GM23338 (cell line): ENCODE results near the gene RAPGEF5. TPM values are rescaled to one million over a fixed set of nuclear protein-coding genes. Genes with fewer than 3 reads are reported as not detected.

Source experiments
- ATAC-seq: fragments of 200-7000 bp; cut with Tn5 transposase; 3 replicates; pipeline ENCODE4 v1.9.1; 2020
- DNase-seq: peaks from one replicate; pipeline ENCODE4 v3.0.0-alpha.2; 2015; ENCODE audit warnings: low spot score
- H2AFZ ChIP-seq: fragments of 200-600 bp; sonication (generic); 2 replicates; pipeline ENCODE4 v1.8.0; 2016; ENCODE audit warnings: antibody characterized with exemption, mild to moderate bottlenecking, moderate library complexity
- H3F3A ChIP-seq: fragments of 200-600 bp; sonication (generic); replicated peaks from 2 replicates; pipeline ENCODE4 v1.8.0; 2017; ENCODE audit warnings: antibody characterized with exemption, mixed run types, low read depth
- H3K27ac ChIP-seq: fragments of 200-600 bp; sonication (generic); 2 replicates; pipeline ENCODE4 v1.6.1; 2016; ENCODE audit warnings: low read depth
- H3K27me3 ChIP-seq: fragments of 200-600 bp; sonication (generic); 2 replicates; pipeline ENCODE4 v1.8.0; 2016; ENCODE audit warnings: mild to moderate bottlenecking, mixed run types, moderate library complexity; ENCODE audit not compliant: insufficient read depth
- H3K36me3 ChIP-seq: fragments of 200-600 bp; sonication (generic); 2 replicates; pipeline ENCODE4 v1.8.0; 2016; ENCODE audit warnings: mild to moderate bottlenecking; ENCODE audit not compliant: insufficient read depth
- H3K4me1 ChIP-seq: fragments of 200-600 bp; sonication (generic); 2 replicates; pipeline ENCODE4 v1.8.0; 2016; ENCODE audit warnings: mild to moderate bottlenecking, moderate library complexity; ENCODE audit not compliant: insufficient read depth
- H3K4me2 ChIP-seq: fragments of 200-600 bp; sonication (generic); 2 replicates; pipeline ENCODE4 v1.7.1; 2017; ENCODE audit warnings: mixed run types
- H3K4me3 ChIP-seq: fragments of 200-600 bp; sonication (generic); 2 replicates; pipeline ENCODE4 v1.6.1; 2016; ENCODE audit warnings: mixed run types
- H3K79me2 ChIP-seq: fragments of 200-600 bp; sonication (generic); replicated peaks from 2 replicates; pipeline ENCODE4 v1.8.0; 2017; ENCODE audit warnings: mild to moderate bottlenecking; ENCODE audit not compliant: insufficient read depth
- H3K9me2 ChIP-seq: fragments of 200-600 bp; sonication (generic); 2 replicates; pipeline ENCODE4 v1.8.0; 2017; ENCODE audit not compliant: insufficient read depth
- H4K20me1 ChIP-seq: fragments of 200-600 bp; sonication (generic); replicated peaks from 2 replicates; pipeline ENCODE4 v1.8.0; 2017; ENCODE audit warnings: mild to moderate bottlenecking; ENCODE audit not compliant: insufficient read depth
- H3K27ac Mint-ChIP-seq: 2 replicates; pipeline ENCODE4 v1.8.0; 2020; ENCODE audit warnings: inconsistent platforms, mild to moderate bottlenecking, moderate library complexity, mixed read lengths
- H3K27me3 Mint-ChIP-seq: 3 replicates; pipeline ENCODE4 v1.8.0; 2022; ENCODE audit warnings: low read depth, mild to moderate bottlenecking, moderate library complexity, mixed read lengths, inconsistent platforms; ENCODE audit not compliant: insufficient read depth, poor library complexity
- H3K36me3 Mint-ChIP-seq: 3 replicates; pipeline ENCODE4 v1.8.0; 2021; ENCODE audit warnings: low read depth, mild to moderate bottlenecking, inconsistent platforms, moderate library complexity, mixed read lengths
- H3K4me1 Mint-ChIP-seq: 3 replicates; pipeline ENCODE4 v1.8.0; 2020; ENCODE audit warnings: mild to moderate bottlenecking, inconsistent platforms, mixed read lengths
- H3K4me3 Mint-ChIP-seq: 3 replicates; pipeline ENCODE4 v1.8.0; 2021; ENCODE audit warnings: moderate library complexity, mild to moderate bottlenecking, inconsistent platforms, mixed read lengths
- H3K9me3 Mint-ChIP-seq: 3 replicates; pipeline ENCODE4 v1.8.0; 2020; ENCODE audit warnings: moderate library complexity, mild to moderate bottlenecking, inconsistent platforms, mixed read lengths
- CREB1 ChIP-seq: fragments of 250-450 bp; sonication (Bioruptor Pico); IDR thresholded peaks from 2 replicates; pipeline ENCODE4 v1.5.0; 2020; ENCODE audit warnings: low read depth, mild to moderate bottlenecking, moderate library complexity
- EZH2phosphoT487 ChIP-seq: fragments of 200-600 bp; sonication (generic); IDR thresholded peaks from one replicate; pipeline ENCODE4 v1.8.1; 2018; ENCODE audit warnings: antibody characterized with exemption; ENCODE audit not compliant: unreplicated experiment
- NANOG ChIP-seq: IDR thresholded peaks from 2 replicates; pipeline ENCODE4 v1.6.1; 2016; ENCODE audit warnings: antibody characterized with exemption, borderline replicate concordance
- ZNF331 ChIP-seq: fragments of 250-450 bp; sonication (Bioruptor Pico); IDR thresholded peaks from 2 replicates; pipeline ENCODE4 v1.5.0; 2020; ENCODE audit warnings: low read depth, mild to moderate bottlenecking, moderate library complexity
- polyA plus RNA-seq: library from polyadenylated mRNA; unstranded; fragments of >200 nt; fragmentation: Nextera tagmentation; extraction: Ambion mirVana; gene quantifications from 2 replicates; pipeline ENCODE4 v1.2.1, GENCODE V29; 2016
- total RNA-seq: library from RNA; depleted of rRNA; stranded (reverse); fragments of >200 nt; shearing (Covaris generic); gene quantifications from 2 replicates; pipeline ENCODE4 v1.2.3, GENCODE V29; 2014
- TF ChIP-seq, protein P1 (sequence below): fragments of 250-450 bp; sonication (Bioruptor Pico); IDR thresholded peaks from 2 replicates; pipeline ENCODE4 v1.5.0; 2020; ENCODE audit warnings: mild to moderate bottlenecking, moderate library complexity
- TF ChIP-seq, protein P2 (sequence below): IDR thresholded peaks from one replicate; pipeline ENCODE4 v1.6.1; 2018; ENCODE audit warnings: antibody characterized with exemption; ENCODE audit not compliant: unreplicated experiment
- TF ChIP-seq, protein P3 (sequence below): IDR thresholded peaks from 2 replicates; pipeline ENCODE4 v1.6.1; 2016; ENCODE audit warnings: antibody characterized with exemption
- TF ChIP-seq, protein P4 (sequence below), 2 experiments: fragments of 200-600 bp in 1 of 2; sonication (generic) in 1 of 2; conservative IDR thresholded peaks; 2 replicates each; pipeline versions ENCODE4 v1.5.1 to v1.6.1; 2016 to 2017; ENCODE audit warnings: antibody characterized with exemption in 2 of 2, low read depth in 2 of 2, mild to moderate bottlenecking in 2 of 2, moderate library complexity in 1 of 2

RAPGEF5 gene
- total and polyA plus RNA-seq, 2 experiments from 2014 or later = 6.3 to 13.1 TPM

DNA sequence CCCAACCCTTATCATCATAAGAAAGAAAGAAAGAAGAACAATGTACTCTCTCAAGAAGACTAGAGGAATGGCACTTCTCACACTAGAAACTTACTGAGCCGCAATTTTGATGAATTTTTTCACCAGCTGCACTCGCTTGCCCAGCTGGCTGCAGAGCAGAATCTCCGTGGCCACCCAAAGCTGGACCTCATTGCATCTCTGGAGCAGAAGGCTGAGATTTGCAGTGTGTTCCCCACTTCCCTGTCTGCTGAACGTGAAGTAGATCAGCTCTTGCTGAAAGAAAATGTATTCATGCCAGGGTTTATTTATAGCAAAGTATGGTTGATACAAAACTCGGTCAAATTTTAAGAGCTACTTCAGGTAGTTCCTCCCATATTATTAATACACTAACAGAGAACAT is 212.0 kb downstream of the RAPGEF5 start:
- Histone ChIP-seq H3F3A (no peaks in the 10 kb centered on the region), H3K4me2 (no peak overlapping the region), H3K4me1 (peaks cover 19% of the 10 kb centered on the region), H3K36me3 (no peaks in the 10 kb centered on the region), H3K27me3 (no peaks in the 10 kb centered on the region), H2AFZ (no peak overlapping the region), H3K79me2 (no peaks in the 10 kb centered on the region), H3K9me2 (no peaks in the 10 kb centered on the region; the same call in 1 of the 2 replicates), H4K20me1 (no peaks in the 10 kb centered on the region), H3K4me3 (no peak overlapping the region), H3K27ac (no peak overlapping the region)
- Mint-ChIP-seq H3K36me3 (peaks cover 45% of the 10 kb centered on the region), H3K4me1 (peaks cover 32% of the 10 kb centered on the region), H3K4me3 (no peak overlapping the region), H3K9me3 (no peaks in the 10 kb centered on the region), H3K27ac (no peak overlapping the region), H3K27me3 (no peaks in the 10 kb centered on the region)
- TF ChIP-seq CREB1 (CRISPR knock-in tag) (no peak), NANOG (no peak), ZNF331 (no peak), EZH2phosphoT487 (no peak)
- TF ChIP-seq, protein P1, sequence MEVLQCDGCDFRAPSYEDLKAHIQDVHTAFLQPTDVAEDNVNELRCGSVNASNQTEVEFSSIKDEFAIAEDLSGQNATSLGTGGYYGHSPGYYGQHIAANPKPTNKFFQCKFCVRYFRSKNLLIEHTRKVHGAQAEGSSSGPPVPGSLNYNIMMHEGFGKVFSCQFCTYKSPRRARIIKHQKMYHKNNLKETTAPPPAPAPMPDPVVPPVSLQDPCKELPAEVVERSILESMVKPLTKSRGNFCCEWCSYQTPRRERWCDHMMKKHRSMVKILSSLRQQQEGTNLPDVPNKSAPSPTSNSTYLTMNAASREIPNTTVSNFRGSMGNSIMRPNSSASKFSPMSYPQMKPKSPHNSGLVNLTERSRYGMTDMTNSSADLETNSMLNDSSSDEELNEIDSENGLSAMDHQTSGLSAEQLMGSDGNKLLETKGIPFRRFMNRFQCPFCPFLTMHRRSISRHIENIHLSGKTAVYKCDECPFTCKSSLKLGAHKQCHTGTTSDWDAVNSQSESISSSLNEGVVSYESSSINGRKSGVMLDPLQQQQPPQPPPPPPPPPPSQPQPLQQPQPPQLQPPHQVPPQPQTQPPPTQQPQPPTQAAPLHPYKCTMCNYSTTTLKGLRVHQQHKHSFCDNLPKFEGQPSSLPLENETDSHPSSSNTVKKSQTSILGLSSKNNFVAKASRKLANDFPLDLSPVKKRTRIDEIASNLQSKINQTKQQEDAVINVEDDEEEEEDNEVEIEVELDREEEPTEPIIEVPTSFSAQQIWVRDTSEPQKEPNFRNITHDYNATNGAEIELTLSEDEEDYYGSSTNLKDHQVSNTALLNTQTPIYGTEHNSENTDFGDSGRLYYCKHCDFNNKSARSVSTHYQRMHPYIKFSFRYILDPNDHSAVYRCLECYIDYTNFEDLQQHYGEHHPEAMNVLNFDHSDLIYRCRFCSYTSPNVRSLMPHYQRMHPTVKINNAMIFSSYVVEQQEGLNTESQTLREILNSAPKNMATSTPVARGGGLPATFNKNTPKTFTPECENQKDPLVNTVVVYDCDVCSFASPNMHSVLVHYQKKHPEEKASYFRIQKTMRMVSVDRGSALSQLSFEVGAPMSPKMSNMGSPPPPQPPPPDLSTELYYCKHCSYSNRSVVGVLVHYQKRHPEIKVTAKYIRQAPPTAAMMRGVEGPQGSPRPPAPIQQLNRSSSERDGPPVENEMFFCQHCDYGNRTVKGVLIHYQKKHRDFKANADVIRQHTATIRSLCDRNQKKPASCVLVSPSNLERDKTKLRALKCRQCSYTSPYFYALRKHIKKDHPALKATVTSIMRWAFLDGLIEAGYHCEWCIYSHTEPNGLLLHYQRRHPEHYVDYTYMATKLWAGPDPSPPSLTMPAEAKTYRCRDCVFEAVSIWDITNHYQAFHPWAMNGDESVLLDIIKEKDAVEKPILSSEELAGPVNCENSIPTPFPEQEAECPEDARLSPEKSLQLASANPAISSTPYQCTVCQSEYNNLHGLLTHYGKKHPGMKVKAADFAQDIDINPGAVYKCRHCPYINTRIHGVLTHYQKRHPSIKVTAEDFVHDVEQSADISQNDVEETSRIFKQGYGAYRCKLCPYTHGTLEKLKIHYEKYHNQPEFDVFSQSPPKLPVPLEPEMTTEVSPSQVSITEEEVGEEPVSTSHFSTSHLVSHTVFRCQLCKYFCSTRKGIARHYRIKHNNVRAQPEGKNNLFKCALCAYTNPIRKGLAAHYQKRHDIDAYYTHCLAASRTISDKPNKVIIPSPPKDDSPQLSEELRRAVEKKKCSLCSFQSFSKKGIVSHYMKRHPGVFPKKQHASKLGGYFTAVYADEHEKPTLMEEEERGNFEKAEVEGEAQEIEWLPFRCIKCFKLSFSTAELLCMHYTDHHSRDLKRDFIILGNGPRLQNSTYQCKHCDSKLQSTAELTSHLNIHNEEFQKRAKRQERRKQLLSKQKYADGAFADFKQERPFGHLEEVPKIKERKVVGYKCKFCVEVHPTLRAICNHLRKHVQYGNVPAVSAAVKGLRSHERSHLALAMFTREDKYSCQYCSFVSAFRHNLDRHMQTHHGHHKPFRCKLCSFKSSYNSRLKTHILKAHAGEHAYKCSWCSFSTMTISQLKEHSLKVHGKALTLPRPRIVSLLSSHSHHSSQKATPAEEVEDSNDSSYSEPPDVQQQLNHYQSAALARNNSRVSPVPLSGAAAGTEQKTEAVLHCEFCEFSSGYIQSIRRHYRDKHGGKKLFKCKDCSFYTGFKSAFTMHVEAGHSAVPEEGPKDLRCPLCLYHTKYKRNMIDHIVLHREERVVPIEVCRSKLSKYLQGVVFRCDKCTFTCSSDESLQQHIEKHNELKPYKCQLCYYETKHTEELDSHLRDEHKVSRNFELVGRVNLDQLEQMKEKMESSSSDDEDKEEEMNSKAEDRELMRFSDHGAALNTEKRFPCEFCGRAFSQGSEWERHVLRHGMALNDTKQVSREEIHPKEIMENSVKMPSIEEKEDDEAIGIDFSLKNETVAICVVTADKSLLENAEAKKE (CRISPR knock-in tag) = no peak
- TF ChIP-seq, protein P2, sequence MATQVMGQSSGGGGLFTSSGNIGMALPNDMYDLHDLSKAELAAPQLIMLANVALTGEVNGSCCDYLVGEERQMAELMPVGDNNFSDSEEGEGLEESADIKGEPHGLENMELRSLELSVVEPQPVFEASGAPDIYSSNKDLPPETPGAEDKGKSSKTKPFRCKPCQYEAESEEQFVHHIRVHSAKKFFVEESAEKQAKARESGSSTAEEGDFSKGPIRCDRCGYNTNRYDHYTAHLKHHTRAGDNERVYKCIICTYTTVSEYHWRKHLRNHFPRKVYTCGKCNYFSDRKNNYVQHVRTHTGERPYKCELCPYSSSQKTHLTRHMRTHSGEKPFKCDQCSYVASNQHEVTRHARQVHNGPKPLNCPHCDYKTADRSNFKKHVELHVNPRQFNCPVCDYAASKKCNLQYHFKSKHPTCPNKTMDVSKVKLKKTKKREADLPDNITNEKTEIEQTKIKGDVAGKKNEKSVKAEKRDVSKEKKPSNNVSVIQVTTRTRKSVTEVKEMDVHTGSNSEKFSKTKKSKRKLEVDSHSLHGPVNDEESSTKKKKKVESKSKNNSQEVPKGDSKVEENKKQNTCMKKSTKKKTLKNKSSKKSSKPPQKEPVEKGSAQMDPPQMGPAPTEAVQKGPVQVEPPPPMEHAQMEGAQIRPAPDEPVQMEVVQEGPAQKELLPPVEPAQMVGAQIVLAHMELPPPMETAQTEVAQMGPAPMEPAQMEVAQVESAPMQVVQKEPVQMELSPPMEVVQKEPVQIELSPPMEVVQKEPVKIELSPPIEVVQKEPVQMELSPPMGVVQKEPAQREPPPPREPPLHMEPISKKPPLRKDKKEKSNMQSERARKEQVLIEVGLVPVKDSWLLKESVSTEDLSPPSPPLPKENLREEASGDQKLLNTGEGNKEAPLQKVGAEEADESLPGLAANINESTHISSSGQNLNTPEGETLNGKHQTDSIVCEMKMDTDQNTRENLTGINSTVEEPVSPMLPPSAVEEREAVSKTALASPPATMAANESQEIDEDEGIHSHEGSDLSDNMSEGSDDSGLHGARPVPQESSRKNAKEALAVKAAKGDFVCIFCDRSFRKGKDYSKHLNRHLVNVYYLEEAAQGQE = no peak
- TF ChIP-seq, protein P3, sequence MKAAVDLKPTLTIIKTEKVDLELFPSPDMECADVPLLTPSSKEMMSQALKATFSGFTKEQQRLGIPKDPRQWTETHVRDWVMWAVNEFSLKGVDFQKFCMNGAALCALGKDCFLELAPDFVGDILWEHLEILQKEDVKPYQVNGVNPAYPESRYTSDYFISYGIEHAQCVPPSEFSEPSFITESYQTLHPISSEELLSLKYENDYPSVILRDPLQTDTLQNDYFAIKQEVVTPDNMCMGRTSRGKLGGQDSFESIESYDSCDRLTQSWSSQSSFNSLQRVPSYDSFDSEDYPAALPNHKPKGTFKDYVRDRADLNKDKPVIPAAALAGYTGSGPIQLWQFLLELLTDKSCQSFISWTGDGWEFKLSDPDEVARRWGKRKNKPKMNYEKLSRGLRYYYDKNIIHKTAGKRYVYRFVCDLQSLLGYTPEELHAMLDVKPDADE = no peak
- TF ChIP-seq, protein P4, sequence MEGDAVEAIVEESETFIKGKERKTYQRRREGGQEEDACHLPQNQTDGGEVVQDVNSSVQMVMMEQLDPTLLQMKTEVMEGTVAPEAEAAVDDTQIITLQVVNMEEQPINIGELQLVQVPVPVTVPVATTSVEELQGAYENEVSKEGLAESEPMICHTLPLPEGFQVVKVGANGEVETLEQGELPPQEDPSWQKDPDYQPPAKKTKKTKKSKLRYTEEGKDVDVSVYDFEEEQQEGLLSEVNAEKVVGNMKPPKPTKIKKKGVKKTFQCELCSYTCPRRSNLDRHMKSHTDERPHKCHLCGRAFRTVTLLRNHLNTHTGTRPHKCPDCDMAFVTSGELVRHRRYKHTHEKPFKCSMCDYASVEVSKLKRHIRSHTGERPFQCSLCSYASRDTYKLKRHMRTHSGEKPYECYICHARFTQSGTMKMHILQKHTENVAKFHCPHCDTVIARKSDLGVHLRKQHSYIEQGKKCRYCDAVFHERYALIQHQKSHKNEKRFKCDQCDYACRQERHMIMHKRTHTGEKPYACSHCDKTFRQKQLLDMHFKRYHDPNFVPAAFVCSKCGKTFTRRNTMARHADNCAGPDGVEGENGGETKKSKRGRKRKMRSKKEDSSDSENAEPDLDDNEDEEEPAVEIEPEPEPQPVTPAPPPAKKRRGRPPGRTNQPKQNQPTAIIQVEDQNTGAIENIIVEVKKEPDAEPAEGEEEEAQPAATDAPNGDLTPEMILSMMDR (conservative IDR thresholded peaks at IDR 0.05; ENCODE audit: low read depth in 2 of 2) = no peak
- no peak for ATAC-seq
- no peak for DNase-seq
